HL-60/S4 treated with phorbol 12-myristate 13-acetate at 8.2 ng/mL for 4 days and 3 days (cell line): Measurements from ENCODE around the gene FXYD2.
"Not testable (repeated sequence)": the region's sequence is repeated elsewhere in the genome, so short reads cannot be mapped to it uniquely, and the experiment has no call there.

Experiments used
- in situ Hi-C: fragments of 300-500 bp; cut with MboI; formaldehyde crosslinking; loops from 2 replicates; pipeline ENCODE4 v1.15.0; 2022; ENCODE audit warnings: low sequenced_read_pairs

The FXYD2 gene

DNA sequence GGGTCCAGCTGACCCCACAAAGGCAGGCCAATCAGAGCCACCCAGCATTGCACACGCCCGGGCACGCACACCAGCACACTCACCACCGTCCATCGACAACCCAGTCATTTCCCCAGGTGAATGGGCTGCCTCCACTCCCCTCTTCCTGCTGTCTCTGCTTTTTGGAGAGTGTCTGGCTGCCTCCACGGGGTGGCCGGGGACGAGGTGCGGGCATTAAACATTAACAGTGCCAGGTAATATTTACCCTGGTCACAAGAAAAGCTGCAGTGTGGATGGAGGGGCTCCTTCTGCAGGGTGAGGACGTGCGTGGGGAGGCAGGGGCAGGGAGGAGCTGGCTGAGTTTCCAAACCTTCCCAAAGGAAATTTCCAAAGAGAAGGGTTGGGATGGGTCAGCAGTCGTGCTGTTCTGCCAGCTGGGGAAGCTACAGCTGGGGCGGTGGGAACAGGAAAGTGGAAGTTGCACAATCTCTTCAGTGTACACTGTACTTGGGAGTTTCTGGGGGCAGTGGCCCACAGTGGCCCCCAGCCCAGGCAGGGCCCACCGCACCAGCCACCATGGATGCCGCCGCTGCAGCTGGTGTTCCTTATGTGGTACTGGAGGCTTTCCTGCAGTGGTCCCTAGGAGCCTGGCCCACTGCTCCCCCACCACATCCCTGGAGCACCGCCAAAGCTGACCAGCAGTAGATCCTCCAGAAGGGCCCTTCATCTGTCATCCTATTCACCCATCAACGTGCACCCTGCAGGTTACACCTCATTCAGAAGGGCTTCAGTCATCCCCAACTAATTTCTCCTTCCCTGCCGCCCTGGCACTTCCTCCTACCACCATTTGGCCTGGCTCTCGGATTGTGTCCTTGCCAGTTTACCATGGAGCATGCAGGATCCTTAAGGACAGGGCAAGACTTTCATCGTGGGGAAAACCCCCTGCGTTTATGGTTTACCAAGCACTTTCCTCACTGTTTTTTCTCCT is at the start of gene FXYD2:
FXYD2 (minus strand) TSS at position 174 of the 967 bp plus-strand sequence; CDS start at position 108, 66 bp downstream.
- in situ Hi-C loops = loop anchor here (10.0 kb wide), 2 partner anchors 120 to 230 kb away; no protein-coding TSS in a partner anchor

DNA sequence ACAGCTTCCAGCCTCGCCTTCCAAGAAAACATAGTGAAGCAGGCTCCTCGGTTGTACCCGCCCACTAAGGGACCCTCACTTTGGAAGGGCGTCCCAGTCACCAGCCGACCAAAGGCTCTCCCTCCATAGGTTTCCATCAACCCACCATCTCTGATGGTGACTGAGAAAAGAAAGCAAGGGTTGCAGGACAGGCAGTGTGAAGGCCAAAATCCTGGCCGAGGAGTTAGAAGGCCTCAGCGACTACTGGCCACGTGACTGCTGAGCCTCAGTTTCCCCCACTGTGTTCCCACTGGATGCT is 49.2 kb upstream of the FXYD2 start:
- in situ Hi-C loops = no loop called here

DNA sequence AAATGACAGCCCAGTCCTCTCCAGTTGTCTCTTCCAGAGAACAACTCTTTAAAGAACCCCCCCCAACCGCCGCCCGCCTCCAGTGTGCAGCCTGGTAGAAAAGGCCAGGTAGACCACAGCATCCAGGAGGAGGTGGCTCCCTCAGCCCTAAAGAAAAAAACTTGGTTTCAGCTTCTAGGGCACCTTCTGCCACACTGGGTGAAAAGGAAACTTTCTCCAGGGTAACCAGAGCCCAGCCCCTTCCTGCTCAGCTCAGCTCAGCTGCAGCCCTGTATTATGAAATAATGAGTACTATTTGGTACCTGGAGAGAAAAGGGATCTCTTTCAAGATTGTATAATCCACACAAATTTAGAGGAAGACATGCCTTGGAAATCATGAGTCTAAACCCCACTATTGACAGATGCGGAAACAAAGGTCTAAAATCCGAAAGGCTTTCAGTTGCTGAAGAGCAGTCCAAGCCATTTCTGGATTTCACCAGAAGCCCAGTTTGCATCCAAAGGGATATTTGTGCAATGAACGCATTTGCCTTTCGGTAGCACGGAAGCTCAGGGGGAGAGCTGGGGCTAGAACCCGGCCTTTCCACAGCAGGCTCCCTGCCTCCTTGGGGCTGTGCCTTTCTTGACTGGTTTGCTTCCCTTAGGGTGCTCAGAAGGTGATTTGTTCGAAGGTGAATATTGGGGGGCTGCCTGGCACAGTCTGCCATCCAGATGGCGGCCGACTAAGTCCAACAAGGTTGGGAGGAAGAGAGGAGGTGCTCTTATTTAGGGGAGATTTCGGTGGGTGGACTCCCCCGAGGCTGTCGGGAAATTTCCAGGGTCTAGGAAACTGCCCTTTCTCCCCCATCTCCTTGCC is 48.7 kb upstream of the FXYD2 start:
- in situ Hi-C loops = no loop called here

DNA sequence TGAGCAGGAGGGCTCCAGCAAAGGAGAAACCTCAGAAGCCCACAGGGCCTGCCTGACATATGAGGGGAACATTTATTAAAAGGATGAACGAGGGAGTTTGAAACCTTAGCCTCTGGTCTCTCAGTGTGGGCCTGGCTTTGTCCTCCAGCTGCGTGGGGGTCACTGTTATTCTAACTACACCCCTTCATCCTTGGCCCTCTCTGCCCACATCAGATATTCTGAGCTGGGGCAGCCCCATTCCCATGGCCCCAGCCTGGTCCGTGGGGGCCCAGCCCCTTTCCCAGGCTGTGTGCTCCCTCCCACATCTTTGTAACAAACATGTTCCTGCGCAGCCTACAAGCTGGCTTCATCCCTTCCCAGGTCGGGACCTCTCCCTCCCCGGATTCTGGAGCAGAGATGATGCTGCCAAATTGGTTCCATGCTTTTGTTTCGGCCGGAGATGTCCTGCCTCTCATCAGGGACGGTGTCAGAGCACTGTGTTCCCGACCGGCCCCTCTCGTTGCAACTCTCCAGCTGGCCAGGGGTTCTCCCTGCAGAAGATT is 47.9 kb upstream of the FXYD2 start:
- in situ Hi-C loops = no loop called here

DNA sequence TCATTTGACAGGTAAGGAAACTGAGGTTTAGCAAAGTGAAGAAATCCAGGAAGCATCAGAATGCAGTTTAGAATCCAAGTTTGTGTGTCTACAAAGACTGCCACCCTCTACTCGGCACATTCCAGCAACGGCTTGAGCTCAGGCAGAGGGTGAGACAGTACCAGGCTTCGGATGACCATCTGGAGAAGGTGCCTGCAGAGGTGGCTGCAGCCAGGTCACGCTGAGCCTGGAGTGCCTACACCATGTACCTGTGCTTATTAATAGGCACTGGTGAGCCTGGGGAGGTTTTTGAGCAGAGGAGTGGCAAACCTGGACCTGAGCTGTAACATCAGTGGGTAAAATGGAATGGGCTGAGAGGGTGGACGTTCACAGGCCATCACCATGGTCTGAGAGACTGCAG is 47.2 kb upstream of the FXYD2 start:
- in situ Hi-C loops = no loop called here

DNA sequence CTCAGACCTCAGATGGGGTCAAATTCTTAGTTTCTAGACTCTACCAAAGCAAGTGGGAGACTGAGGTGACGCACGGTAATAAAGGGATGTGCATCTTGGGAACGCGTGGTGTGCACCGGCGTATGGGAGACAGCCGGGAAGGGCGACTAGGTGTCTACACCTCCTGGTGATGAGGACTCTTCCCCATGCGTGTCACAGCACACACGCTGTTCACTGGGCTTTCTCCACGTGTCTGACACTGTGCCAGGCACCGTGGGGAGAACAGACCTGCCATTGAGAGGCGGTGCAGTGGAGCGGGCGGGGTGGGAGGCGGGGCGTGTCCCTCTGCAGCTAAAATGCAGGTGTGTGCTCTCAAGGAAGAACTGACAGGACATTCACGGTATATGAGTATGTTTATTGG is 46.6 kb upstream of the FXYD2 start:
- in situ Hi-C loops = no loop called here

DNA sequence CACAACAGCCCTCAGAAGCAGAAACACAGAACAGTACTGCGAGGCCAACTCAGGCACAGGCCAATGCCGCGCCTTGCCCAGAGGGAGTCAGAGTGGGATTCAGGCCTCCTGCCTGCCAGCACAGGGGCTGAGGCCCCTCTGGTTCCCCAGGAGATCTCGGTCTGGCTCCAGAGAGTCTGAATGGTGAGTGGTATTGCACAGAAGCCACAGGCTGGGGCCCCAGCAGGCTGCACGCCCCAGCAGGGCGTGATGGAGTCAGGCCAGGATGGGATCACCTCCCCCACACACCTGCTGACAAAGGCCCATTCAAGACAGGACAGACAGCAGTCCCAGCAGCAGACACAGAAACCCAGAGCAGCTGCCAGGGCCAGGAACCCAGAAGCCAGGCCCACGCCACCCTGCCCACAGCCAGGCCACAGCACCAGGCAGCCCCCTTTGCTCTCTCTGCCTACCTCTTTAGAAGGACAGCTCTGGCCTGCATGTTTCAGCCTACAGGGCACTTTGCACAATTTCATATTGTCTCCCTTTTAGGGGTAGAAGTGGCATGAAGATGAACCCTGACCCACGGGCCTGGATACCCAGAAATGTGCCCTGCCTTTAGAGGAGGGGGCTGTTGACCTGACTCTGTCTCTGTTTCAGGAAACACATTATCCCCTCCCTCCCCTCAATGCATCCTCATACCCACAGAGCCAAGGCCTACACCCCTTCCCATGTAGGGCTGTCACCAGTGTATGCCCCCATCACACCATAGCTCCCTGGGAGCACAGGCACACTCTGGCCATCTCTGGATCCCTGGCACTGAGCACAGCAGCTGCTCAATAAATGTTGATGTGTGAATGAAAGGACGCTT is 45.8 kb upstream of the FXYD2 start:
- in situ Hi-C loops = no loop called here

DNA sequence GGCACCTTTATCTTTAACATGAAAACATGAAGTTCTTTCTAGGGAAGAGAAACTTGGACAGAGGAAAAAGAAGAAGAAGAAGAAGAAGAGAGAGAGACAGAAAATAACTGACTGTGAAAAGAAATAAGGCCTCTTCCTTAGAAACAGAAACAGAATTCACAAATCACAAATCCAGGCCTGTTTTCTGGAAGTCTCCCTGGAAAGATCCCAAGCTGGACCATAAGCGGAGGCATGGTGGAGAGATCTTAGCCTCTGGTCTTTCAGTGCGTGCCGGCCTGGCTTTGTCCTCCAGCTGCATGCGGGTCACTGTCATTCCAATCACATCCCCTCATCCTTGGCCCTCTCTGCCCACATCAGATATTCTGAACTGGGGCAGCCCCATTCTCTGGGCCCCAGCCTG is 45.1 kb upstream of the FXYD2 start:
- in situ Hi-C loops = no loop called here

DNA sequence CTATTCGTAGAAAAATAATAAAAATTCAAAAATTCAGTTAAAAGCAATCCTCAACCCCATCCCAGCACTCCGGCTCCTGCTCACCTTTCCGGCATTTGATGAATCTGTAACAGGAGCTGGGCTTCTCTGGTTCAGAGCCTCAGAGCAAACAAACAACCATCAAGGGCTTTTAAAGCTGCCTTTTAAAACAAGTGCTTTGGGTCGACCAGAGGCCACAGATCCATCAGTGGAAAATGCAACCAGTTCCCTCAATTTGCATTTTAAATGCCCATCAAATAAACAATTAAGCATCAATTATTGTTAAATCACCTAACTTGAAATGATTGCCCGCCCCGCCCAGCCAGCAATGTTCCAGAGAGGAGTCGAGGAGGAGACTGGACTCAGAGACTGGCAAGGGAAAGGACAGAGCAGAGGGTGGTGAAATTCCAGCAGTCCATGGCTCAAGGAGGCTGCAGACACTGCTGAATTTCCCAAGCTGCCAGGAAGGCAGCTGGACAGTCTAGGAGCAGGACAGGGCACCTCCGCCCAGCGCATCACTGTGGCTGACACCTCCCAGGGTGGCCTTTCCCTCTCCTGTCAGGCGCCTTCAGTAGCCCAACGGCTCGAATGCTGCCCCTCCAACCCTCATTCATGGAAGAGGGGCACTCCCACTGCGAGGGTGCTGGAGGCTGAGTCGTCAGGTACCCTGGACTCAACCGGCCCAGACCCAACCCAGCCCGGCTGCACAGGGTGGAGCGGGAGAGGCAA is 44.4 kb upstream of the FXYD2 start:
- in situ Hi-C loops = no loop called here

DNA sequence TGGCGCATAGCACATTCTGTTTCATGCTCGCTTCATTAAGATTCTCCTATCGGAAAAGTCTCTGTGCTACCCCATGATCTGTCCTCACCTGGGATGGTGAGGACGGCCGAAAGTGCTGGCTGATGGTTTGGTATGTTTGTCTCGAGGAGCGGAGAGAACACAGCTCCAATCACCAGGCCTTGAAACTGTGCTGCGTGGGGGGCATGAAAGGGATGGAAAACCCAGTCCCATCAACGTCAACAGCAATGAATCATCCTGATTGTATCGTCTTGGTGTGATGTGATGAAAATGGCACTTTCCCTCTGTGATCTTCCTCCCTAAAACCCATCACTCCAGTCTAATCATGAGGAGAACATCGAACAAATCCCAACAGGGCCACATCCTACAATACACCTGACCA is 43.5 kb upstream of the FXYD2 start:
- in situ Hi-C loops = no loop called here

DNA sequence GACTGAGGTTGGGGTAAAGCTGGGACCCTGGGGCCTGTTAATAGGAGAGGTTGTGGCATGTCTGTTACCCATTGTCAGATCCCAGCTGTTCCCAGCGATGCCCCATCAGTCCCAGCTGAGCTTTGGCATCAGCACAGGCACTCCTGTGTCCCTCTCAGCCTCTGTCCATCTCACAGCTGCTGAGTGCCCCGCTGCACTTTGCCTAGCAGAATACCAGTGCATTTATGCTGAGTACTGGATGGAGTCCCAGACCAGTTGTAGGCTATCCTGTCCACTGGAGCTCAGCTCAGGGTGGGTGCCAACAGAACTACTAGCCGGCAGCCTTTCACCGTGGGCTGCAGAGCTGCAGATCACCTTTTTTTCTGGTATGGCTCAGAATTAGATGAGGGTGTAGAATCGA is 42.0 kb upstream of the FXYD2 start:
- in situ Hi-C loops = no loop called here

DNA sequence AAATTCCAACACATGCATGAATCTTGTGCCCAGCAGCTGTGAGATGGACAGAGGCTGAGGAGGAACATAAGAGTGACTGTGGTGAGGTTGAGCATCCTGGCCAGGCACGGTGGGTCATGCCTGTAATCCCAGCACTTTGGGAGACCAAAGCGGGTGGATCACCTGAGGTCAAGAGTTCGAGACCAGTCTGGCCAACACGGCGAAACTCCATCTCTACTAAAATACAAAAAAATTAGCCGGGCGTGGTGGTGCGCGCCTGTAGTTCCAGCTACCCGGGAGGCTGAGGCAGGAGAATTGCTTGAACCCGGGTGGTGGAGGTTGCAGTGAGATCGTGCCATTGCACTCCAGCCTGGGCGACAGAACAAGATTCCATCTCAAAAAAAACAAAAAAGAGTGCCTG is 41.0 kb upstream of the FXYD2 start:
- in situ Hi-C loops = not testable (repeated sequence)

DNA sequence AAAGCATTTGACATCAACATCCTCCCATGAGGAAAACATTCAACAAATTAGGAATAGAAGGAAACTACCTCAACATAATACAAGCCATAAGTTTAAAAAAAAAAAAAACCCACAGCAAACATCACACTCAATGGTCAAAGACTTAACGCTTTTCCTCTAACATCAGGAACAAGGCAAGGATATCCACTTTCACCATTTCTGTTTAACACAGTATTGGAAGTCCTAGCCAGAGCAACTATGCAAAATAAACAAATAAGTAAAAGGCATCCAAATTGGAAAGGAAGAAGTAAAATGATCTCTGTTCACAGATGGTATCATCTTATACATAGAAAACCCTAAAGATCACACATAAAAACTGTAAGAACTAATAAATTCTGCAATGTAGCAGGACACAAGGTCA is 38.8 kb upstream of the FXYD2 start:
- in situ Hi-C loops = no loop called here

DNA sequence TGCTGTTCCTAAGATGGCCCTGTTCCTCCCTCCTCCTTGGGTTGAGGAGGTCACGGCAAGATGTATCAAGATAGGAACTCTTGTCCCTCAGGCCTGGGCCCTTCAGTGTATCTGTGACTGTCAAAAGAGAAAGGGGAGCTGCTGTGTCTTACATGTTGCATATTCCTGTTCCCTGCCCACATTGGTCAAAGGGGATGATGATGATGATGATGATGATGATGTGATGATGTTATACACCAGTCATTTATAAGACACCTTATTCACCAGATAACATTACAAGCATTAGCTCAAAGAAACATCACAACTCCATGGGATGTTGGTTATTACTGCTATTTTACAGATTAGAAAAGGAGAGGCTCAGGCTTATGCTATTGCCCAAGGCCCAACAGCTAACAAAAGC is 38.2 kb upstream of the FXYD2 start:
- in situ Hi-C loops = no loop called here

DNA sequence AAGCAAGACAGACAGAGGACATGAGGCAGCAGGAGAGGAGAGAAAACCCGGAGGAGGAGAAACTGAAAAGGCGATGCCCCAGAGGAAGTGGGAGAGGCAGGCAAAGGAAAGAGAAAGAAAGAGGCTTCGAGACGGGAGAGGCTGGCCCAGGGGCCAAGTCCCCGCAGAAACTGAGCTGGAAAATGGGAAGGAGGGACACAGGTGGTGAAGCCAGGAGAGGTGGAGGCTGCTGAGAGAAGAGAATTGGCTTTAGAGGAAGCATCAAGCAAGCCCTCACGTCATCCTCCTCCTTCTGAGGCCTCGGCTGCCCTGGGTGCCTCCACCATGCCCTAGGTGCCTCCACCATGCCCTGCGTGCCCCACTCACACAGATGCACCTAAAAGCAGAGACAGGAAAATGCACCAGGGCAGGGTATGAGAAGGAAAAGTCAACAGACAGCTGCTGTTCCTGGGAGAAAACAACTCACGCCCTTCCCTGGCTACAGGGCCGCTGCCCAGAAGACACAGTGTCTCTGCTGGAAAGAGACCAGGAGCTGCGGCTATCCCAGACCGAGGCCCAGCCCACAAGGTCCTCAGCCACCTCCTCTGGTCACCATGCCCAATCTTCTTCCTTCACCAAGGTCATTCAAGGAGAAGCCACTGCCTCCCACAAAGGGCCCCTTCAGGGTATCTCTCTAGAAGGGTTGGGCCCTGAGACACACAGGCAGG is 37.6 kb upstream of the FXYD2 start:
- in situ Hi-C loops = no loop called here

DNA sequence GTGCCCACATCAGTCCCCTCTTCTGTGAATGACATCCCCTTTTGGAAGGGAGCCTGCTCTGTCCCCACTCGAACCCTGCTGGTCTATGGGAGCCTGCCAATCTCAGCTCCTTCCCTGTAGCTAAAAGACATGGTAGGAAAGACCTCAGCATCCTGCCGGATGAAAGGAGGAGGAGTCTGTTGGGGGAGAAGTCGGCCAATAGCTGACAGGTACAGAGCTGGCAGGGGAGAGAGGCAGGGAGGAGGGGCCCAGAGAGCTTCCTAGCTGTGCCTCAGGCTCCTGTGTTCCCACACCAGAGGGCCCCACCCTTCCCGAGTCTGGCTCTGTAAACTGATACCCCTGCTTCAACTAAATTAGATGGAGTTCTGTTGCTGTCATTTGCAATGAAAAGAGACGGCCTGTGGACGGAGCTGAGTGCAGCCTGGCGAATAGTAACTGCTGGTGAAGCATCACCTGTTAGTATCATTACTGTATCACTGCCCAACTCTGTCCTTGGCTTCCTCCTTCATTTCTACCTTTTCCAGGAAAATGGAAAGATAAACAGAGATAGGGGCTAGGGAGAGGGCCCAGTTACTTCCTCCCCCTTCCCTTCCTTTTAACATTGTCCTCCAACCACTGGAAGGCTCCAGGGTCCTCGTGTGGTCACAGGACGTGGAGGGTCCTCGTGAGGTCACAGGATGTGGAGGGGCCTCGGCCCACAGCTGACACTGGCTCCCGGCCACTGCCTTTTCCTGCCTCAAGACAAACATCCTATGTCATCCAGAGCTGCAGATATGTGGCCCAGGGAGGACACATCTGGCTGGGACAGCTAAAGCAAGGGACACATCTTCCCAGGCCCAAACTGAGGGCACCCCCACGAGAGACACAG is 36.8 kb upstream of the FXYD2 start:
- in situ Hi-C loops = no loop called here

DNA sequence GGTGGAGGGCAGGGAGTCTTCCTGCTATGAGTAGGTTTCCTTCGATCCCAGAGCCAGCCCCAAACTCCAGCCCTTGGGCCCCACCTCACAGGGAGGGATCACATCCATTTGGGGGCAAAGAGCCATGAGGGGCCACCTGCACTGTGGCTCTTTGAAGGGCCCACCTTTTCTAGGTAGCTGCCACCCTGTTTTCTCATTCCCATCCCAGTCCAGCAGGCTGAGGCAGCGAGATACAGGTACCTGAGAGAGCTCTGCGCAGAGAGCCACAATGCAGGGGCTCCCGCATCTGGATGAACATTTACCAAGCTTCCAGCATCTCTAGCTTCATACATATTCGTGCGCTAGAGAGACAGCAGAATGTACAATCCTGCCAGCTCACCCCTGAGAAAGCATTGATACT is 35.6 kb upstream of the FXYD2 start:
- in situ Hi-C loops = no loop called here

DNA sequence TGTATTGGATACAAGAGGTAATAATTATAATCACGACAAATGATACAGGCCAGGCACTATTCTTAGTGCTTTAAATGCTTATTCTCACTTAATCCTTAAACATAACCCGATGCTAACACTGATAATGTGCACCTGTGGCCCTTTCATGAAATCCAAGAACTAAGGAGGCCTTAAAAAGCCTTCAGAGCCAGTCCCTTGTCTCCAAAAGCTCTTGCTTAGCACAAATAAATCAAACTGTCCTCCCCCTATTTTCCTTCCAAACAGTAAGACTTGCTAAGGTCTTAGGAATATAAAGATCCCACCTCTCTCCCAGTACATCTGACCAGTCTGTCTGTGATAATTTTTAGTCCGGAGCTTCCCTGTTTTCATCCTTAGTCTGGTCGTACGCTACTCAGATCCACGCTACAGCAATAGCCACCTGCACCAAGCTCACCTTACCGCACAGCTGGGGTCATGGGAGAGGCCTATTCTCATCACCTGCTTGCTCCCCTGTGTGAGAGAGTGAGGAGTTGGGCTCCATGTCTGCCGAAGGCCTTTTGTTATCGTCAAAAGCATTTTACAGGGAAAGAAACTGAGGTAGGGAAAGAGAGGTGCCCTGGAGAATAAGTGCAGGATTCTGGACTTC is 35.1 kb upstream of the FXYD2 start:
- in situ Hi-C loops = no loop called here
